ENCODE measurements around the gene TRIM58.

GRCh38 chr1:247904122-247904521 is 47.1 kb downstream of the TRIM58 start:
- TF ChIP-seq NR1H2 (CRISPR knock-in tag; IDR thresholded peaks at IDR 0.05) (no peak), MCM2 (IDR thresholded peaks at IDR 0.05; ENCODE audit: low read depth) (no peak), RFX5 (IDR thresholded peaks at IDR 0.05; ENCODE audit: low read depth, low read length) (no peak), SMC3 (conservative IDR thresholded peaks at IDR 0.05; ENCODE audit: insufficient read depth, low read depth, low read length) (no peak), EZH2 (IDR thresholded peaks at IDR 0.05; ENCODE audit: borderline replicate concordance, low read depth, low read length) (no peak), ZBTB8A (IDR thresholded peaks at IDR 0.05; ENCODE audit: partially characterized antibody) (no peak), SOX6 (IDR thresholded peaks at IDR 0.05) (no peak), ZNF274 (IDR thresholded peaks at IDR 0.05; ENCODE audit: borderline replicate concordance, low read depth, low read length) (no peak), FIP1L1 (IDR thresholded peaks at IDR 0.05; ENCODE audit: low read depth, low read length, poor library complexity, severe bottlenecking) (no peak), POLR2A (conservative IDR thresholded peaks at IDR 0.05) (no peak), CTCF (IDR thresholded peaks at IDR 0.05 in 2 of 3, conservative IDR thresholded peaks at IDR 0.05 in 1 of 3; ENCODE audit: insufficient read depth in 2 of 3, low read depth in 1 of 3, low read length in 3 of 3) (no peak), TARDBP (IDR thresholded peaks at IDR 0.05) (no peak)
- TF ChIP-seq, protein P1, sequence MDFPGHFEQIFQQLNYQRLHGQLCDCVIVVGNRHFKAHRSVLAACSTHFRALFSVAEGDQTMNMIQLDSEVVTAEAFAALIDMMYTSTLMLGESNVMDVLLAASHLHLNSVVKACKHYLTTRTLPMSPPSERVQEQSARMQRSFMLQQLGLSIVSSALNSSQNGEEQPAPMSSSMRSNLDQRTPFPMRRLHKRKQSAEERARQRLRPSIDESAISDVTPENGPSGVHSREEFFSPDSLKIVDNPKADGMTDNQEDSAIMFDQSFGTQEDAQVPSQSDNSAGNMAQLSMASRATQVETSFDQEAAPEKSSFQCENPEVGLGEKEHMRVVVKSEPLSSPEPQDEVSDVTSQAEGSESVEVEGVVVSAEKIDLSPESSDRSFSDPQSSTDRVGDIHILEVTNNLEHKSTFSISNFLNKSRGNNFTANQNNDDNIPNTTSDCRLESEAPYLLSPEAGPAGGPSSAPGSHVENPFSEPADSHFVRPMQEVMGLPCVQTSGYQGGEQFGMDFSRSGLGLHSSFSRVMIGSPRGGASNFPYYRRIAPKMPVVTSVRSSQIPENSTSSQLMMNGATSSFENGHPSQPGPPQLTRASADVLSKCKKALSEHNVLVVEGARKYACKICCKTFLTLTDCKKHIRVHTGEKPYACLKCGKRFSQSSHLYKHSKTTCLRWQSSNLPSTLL (IDR thresholded peaks at IDR 0.05) = no peak
- TF ChIP-seq, protein P2, sequence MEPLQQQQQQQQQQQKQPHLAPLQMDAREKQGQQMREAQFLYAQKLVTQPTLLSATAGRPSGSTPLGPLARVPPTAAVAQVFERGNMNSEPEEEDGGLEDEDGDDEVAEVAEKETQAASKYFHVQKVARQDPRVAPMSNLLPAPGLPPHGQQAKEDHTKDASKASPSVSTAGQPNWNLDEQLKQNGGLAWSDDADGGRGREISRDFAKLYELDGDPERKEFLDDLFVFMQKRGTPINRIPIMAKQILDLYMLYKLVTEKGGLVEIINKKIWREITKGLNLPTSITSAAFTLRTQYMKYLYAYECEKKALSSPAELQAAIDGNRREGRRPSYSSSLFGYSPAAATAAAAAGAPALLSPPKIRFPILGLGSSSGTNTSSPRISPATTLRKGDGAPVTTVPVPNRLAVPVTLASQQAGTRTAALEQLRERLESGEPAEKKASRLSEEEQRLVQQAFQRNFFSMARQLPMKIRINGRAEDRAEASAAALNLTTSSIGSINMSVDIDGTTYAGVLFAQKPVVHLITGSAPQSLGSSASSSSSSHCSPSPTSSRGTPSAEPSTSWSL (CRISPR knock-in tag; IDR thresholded peaks at IDR 0.05; ENCODE audit: borderline replicate concordance) = no peak
